Liver (tissue), 9 donors: ENCODE measurements around the gene NXPH1. TPM values are rescaled to one million over a fixed set of nuclear protein-coding genes. Genes with fewer than 3 reads are reported as not detected.

ENCODE experiments used
- DNase-seq: peaks from one replicate; pipeline ENCODE4 v3.0.0-alpha.2; 2017; ENCODE audit warnings: low spot score
- H3K27ac ChIP-seq, 2 donors: one replicate each; pipeline ENCODE4 v1.7.0; 2013; ENCODE audit warnings: inconsistent platforms in 2 of 2, low read length in 2 of 2, control low read depth in 1 of 2, low read depth in 1 of 2, mild to moderate bottlenecking in 1 of 2
- H3K27me3 ChIP-seq, 4 donors: one replicate each; pipeline versions ENCODE4 v1.6.1 to v1.7.0; 2013; ENCODE audit warnings: low read length in 3 of 4, inconsistent platforms in 1 of 4, mild to moderate bottlenecking in 1 of 4, moderate library complexity in 1 of 4; ENCODE audit not compliant: control insufficient read depth in 4 of 4, insufficient read depth in 4 of 4
- H3K36me3 ChIP-seq, 4 donors: one replicate each; pipeline versions ENCODE4 v1.6.1 to v1.7.0; 2013; ENCODE audit warnings: low read length in 3 of 4, mild to moderate bottlenecking in 3 of 4, low read depth in 1 of 4, moderate library complexity in 1 of 4; ENCODE audit not compliant: control insufficient read depth in 4 of 4, insufficient read depth in 3 of 4
- H3K4me1 ChIP-seq, 4 donors: one replicate each; pipeline versions ENCODE4 v1.6.1 to v1.7.0; 2013; ENCODE audit warnings: low read length in 3 of 4, mild to moderate bottlenecking in 3 of 4, moderate library complexity in 1 of 4; ENCODE audit not compliant: control insufficient read depth in 4 of 4, insufficient read depth in 4 of 4
- H3K4me3 ChIP-seq, 3 donors: one replicate each; pipeline versions ENCODE4 v1.6.1 to v1.7.0; 2013; ENCODE audit warnings: low read length in 3 of 3, control low read depth in 1 of 3, low read depth in 1 of 3, mild to moderate bottlenecking in 1 of 3
- H3K9ac ChIP-seq, 2 donors: one replicate each; pipeline ENCODE4 v1.7.0; 2013; ENCODE audit warnings: low read length in 2 of 2, mild to moderate bottlenecking in 2 of 2, moderate library complexity in 2 of 2, control low read depth in 1 of 2, low read depth in 1 of 2
- H3K9me3 ChIP-seq, 4 donors: one replicate each; pipeline versions ENCODE4 v1.6.1 to v1.7.0; 2013; ENCODE audit warnings: low read length in 3 of 4; ENCODE audit not compliant: control insufficient read depth in 4 of 4
- EGR1 ChIP-seq, 2 donors: IDR thresholded peaks; 2 replicates each; pipeline ENCODE4 v1.6.1; 2016 to 2018; ENCODE audit warnings: antibody characterized with exemption in 2 of 2, low read depth in 2 of 2
- FOXA1 ChIP-seq: IDR thresholded peaks from 2 replicates; pipeline ENCODE4 v1.6.1; 2016; ENCODE audit warnings: antibody characterized with exemption
- FOXA2 ChIP-seq: IDR thresholded peaks from 2 replicates; pipeline ENCODE4 v1.6.1; 2016; ENCODE audit warnings: antibody characterized with exemption
- GABPA ChIP-seq, 2 donors: IDR thresholded peaks in 1 of 2; conservative IDR thresholded peaks in 1 of 2; 2 replicates each; pipeline ENCODE4 v1.6.1; 2016; ENCODE audit warnings: antibody characterized with exemption in 2 of 2, mild to moderate bottlenecking in 1 of 2, moderate library complexity in 1 of 2
- HNF4G ChIP-seq: IDR thresholded peaks from 2 replicates; pipeline ENCODE4 v1.6.1; 2016; ENCODE audit warnings: antibody characterized with exemption
- JUND ChIP-seq, 2 donors: IDR thresholded peaks; 2 replicates each; pipeline ENCODE4 v1.6.1; 2016; ENCODE audit warnings: antibody characterized with exemption in 2 of 2
- NR2F2 ChIP-seq: IDR thresholded peaks from 2 replicates; pipeline ENCODE4 v1.6.1; 2016; ENCODE audit warnings: antibody characterized with exemption
- RAD21 ChIP-seq, 2 donors: IDR thresholded peaks; 2 replicates each; pipeline ENCODE4 v1.6.1; 2016; ENCODE audit warnings: antibody characterized with exemption in 2 of 2, mild to moderate bottlenecking in 2 of 2
- REST ChIP-seq: IDR thresholded peaks from 2 replicates; pipeline ENCODE4 v1.6.1; 2016; ENCODE audit warnings: antibody characterized with exemption, mild to moderate bottlenecking
- TAF1 ChIP-seq: conservative IDR thresholded peaks from 2 replicates; pipeline ENCODE4 v1.6.1; 2016; ENCODE audit warnings: antibody characterized with exemption, mild to moderate bottlenecking
- YY1 ChIP-seq: IDR thresholded peaks from 2 replicates; pipeline ENCODE4 v1.6.1; 2016; ENCODE audit warnings: antibody characterized with exemption, mild to moderate bottlenecking
- WGBS: extraction: QIAGEN DNeasy Blood & Tissue Kit; methylation state at CpG from one replicate; pipeline ENCODE4 v1.1.7; 2013; 5-methylcytosine and 5-hydroxymethylcytosine counted together
- polyA plus RNA-seq, 2 donors: library from polyadenylated mRNA; stranded (reverse) in 1 of 2; unstranded in 1 of 2; fragments of 200-250 nt in 1 of 2; fragments of >200 nt in 1 of 2; fragmentation: Nextera tagmentation in 1 of 2; extraction: Ambion mirVana in 1 of 2; gene quantifications; one replicate each; pipeline versions ENCODE4 v1.2.1 to v1.2.3, GENCODE V29; 2013 to 2015
- total RNA-seq, 2 donors: library from RNA; depleted of rRNA; stranded (reverse); fragments of >200 nt; gene quantifications; one replicate each; pipeline ENCODE4 v1.2.3, GENCODE V29; 2014
- TF ChIP-seq, protein P1 (sequence below): IDR thresholded peaks from 2 replicates; pipeline ENCODE4 v1.6.1; 2016; ENCODE audit warnings: antibody characterized with exemption
- TF ChIP-seq, protein P2 (sequence below): IDR thresholded peaks from 2 replicates; pipeline ENCODE4 v1.6.1; 2016; ENCODE audit warnings: antibody characterized with exemption
- TF ChIP-seq, protein P3 (sequence below): fragments of 150-350 bp; IDR thresholded peaks from 2 replicates; pipeline ENCODE4 v1.5.1; 2017; ENCODE audit warnings: improper control_type of control experiment, low read depth, low read length; ENCODE audit not compliant: missing input control
- donor health status: healthy.
- donor health status: healthy.
- donor health status: healthy.
- donor health status: healthy.
- donor health status: healthy.

Gene NXPH1
- total and polyA plus RNA-seq, 4 donors: not detected

DNA sequence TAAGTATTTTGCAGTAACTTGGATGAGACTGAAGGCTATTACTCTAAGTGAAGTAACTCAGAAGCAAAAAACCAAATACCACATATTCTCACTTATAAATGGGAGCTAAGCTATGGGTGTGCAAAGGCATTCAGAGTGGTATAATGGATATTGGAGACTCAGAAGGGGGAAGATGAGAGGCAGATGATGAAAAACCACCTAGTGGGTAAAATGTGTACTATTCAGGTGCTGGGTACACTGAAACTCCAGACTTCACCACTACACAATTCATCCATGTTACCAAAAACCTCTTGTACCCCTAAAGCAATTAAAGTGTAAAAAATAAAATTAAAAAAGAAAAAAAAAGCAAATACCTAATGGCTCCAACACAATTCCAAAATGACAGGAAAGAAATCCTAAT lies 351.7 kb downstream of the NXPH1 start:
- Histone ChIP-seq H3K9me3 (no peaks in the 10 kb centered on the region), H3K36me3 (no peaks in the 10 kb centered on the region), H3K27ac (no peak overlapping the region), H3K27me3 (no peaks in the 10 kb centered on the region), H3K9ac (no peak overlapping the region), H3K4me3 (no peak overlapping the region), H3K4me1 (no peaks in the 10 kb centered on the region)
- TF ChIP-seq, protein P1, sequence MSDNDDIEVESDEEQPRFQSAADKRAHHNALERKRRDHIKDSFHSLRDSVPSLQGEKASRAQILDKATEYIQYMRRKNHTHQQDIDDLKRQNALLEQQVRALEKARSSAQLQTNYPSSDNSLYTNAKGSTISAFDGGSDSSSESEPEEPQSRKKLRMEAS: no peak
- TF ChIP-seq TAF1 (no peak), GABPA (IDR thresholded peaks at IDR 0.05 in 1 of 2, conservative IDR thresholded peaks at IDR 0.05 in 1 of 2) (no peak), JUND (IDR thresholded peaks at IDR 0.05) (no peak)
- DNase-seq: no peak

DNA sequence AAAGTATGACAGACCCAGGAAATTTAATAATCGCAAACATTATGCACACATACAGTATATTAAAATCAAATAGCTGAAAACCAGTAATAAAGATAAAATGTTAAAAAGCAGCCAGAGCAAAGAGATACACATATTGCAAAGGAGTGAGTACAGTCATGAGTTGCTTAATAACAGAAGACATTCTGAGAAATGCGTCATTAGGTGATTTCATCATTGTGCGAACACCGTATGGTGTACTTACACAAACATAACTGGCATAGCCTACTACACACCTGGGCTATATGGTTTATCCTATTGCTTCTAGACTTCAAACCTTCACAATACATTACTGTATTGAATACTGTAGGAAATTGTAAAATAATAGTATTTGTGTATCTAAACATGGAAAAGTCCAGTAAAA lies 367.6 kb downstream of the NXPH1 start:
- WGBS: 96% methylated on average over 4 of the region's 4 CpGs
- TF ChIP-seq, protein P2, sequence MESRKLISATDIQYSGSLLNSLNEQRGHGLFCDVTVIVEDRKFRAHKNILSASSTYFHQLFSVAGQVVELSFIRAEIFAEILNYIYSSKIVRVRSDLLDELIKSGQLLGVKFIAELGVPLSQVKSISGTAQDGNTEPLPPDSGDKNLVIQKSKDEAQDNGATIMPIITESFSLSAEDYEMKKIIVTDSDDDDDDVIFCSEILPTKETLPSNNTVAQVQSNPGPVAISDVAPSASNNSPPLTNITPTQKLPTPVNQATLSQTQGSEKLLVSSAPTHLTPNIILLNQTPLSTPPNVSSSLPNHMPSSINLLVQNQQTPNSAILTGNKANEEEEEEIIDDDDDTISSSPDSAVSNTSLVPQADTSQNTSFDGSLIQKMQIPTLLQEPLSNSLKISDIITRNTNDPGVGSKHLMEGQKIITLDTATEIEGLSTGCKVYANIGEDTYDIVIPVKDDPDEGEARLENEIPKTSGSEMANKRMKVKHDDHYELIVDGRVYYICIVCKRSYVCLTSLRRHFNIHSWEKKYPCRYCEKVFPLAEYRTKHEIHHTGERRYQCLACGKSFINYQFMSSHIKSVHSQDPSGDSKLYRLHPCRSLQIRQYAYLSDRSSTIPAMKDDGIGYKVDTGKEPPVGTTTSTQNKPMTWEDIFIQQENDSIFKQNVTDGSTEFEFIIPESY: no peak
- no peak for TF ChIP-seq FOXA2
- TF ChIP-seq GABPA (IDR thresholded peaks at IDR 0.05 in 1 of 2, conservative IDR thresholded peaks at IDR 0.05 in 1 of 2): no peak
- TF ChIP-seq NR2F2: no peak
- no peak for TF ChIP-seq RAD21 (IDR thresholded peaks at IDR 0.05)
- TF ChIP-seq, protein P1: no peak
- TF ChIP-seq, protein P3, sequence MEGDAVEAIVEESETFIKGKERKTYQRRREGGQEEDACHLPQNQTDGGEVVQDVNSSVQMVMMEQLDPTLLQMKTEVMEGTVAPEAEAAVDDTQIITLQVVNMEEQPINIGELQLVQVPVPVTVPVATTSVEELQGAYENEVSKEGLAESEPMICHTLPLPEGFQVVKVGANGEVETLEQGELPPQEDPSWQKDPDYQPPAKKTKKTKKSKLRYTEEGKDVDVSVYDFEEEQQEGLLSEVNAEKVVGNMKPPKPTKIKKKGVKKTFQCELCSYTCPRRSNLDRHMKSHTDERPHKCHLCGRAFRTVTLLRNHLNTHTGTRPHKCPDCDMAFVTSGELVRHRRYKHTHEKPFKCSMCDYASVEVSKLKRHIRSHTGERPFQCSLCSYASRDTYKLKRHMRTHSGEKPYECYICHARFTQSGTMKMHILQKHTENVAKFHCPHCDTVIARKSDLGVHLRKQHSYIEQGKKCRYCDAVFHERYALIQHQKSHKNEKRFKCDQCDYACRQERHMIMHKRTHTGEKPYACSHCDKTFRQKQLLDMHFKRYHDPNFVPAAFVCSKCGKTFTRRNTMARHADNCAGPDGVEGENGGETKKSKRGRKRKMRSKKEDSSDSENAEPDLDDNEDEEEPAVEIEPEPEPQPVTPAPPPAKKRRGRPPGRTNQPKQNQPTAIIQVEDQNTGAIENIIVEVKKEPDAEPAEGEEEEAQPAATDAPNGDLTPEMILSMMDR: no peak
- no peak for TF ChIP-seq YY1
- TF ChIP-seq REST: no peak
- no peak for TF ChIP-seq HNF4G
- no peak for TF ChIP-seq JUND (IDR thresholded peaks at IDR 0.05)
- TF ChIP-seq FOXA1: no peak
- TF ChIP-seq EGR1 (IDR thresholded peaks at IDR 0.05; ENCODE audit: low read depth in 2 of 2): no peak

More for the DNA sequence above, 367.6 kb downstream of the NXPH1 start:
- Histone ChIP-seq H3K36me3 (no peaks in the 10 kb centered on the region), H3K9ac (no peak overlapping the region), H3K27ac (no peak overlapping the region), H3K9me3 (no peaks in the 10 kb centered on the region), H3K27me3 (peaks cover 0 to 2% (median 0%) of the 10 kb centered on the region in 4 donors), H3K4me3 (no peak overlapping the region), H3K4me1 (no peaks in the 10 kb centered on the region)
- DNase-seq: no peak

Other genes with a start within 250 kb of the NXPH1 start
- gene ICA1, start 171.4 kb upstream of the NXPH1 start, total RNA-seq: 10 to 100 TPM in 1 of 2 donors, 1 to 10 TPM in 1; 3.5 to 12.7 TPM
- gene ICA1, start 171.4 kb upstream of the NXPH1 start, polyA plus RNA-seq: 10 to 100 TPM in 1 of 2 donors, 1 to 10 TPM in 1; 1.4 to 22.7 TPM